Left cardiac atrium (tissue), 4 donors: Measurements from ENCODE around the gene ARMC9. TPM values are rescaled to one million over a fixed set of nuclear protein-coding genes. Genes with fewer than 3 reads are reported as not detected.

Experiments
- ATAC-seq, 2 donors: fragments of 200-7000 bp; cut with Tn5 transposase; one replicate each; pipeline ENCODE4 v1.9.1; 2020; ENCODE audit warnings: mild to moderate bottlenecking in 2 of 2, moderate library complexity in 2 of 2
- DNase-seq: peaks from one replicate; pipeline ENCODE4 v3.0.0-alpha.2; 2020
- intact Hi-C, 2 donors: fragments of 100-400 bp; cut with DNase I; formaldehyde crosslinking; loops; one replicate each; pipeline versions ENCODE4 v1.14.1 to v1.15.1; 2022 to 2023
- long read RNA-seq: library from polyadenylated mRNA; unstranded; transcript quantifications from one replicate; pipeline ENCODE4 v2.0.0, GENCODE V29; 2021
- total RNA-seq, 2 donors: library from RNA; stranded (reverse); fragmentation: NEBNext Ultra II Directional; extraction: Animal tissue kit (Norgen Biotek cat#: 25700); gene quantifications; one replicate each; pipeline ENCODE4 v1.2.1, GENCODE V29; 2021
- donor health status: DM: no; HTN: yes; CAD: no.
- donor health status: DM: no; HTN: yes; CAD: no; lungs with severe emphysema.
- donor health status: DM: yes; HTN: yes; CAD: no.
- donor health status: Dilated cardiomyopathy.

Gene ARMC9, protein sequence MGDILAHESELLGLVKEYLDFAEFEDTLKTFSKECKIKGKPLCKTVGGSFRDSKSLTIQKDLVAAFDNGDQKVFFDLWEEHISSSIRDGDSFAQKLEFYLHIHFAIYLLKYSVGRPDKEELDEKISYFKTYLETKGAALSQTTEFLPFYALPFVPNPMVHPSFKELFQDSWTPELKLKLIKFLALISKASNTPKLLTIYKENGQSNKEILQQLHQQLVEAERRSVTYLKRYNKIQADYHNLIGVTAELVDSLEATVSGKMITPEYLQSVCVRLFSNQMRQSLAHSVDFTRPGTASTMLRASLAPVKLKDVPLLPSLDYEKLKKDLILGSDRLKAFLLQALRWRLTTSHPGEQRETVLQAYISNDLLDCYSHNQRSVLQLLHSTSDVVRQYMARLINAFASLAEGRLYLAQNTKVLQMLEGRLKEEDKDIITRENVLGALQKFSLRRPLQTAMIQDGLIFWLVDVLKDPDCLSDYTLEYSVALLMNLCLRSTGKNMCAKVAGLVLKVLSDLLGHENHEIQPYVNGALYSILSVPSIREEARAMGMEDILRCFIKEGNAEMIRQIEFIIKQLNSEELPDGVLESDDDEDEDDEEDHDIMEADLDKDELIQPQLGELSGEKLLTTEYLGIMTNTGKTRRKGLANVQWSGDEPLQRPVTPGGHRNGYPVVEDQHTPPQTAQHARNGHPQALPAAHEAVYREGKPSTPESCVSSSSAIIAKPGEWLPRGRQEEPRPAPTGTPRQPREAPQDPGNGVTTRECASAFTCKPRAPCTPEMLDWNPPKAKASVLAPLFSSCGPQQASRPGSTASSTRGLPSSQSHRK
- total RNA-seq = 1 to 10 TPM; 3.0 to 5.9 TPM
- long read RNA-seq, partial matches to known transcripts = 1 of 10 reads
- long read RNA-seq, other reads (novel, unspliced or antisense) = 6 of 10 reads

- intact Hi-C loops = loop anchor here in 1 of 2 donors (10.0 kb wide), 1 partner anchor 94 kb away; no protein-coding TSS in a partner anchor
- peak; percentile 79 for DNase-seq
- ATAC-seq = peak; percentile 98 to 99
Observed at GRCh38 chr2:231198291-231199173, at the start of gene ARMC9. TSS of gene ARMC9 (plus strand) at chr2:231198631. CDS start at chr2:231206239, 7,608 bp downstream.

DNA sequence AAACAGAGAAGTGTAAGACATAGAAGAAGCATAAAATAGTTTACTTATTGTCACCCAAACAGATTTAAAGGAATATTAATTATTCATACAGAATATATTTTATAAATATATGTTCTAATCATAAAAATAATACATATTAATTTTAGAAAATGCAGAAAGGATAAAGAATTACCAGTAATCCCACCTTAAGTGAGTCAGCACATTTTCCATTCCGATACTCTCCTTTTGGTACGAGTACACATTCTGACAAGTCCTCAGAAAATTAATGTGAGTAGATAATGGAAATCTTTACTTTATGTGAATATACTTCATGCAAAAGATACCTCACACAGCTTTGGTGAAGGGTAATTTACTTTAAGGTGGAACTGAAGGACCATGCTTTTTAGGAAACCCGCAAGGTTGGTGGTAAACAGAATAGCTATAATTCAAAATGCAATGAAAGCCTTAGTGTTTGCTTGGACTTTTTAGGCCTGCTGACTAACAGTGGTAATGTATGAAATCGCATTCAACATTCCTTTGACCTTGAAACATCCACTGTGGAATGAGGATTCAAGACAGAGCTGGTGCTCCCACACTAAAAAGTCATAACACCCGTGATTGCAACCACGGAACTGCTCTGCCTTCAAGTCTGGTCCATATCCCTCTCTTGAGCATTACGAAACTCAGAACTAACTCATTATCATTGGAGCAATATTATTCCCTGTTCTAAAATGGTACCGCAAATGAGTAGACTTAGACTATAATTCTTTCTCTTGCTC, 45.5 kb upstream of the ARMC9 start:
- ATAC-seq = no peak
- no peak for DNase-seq
- intact Hi-C loops = no loop called here

DNA sequence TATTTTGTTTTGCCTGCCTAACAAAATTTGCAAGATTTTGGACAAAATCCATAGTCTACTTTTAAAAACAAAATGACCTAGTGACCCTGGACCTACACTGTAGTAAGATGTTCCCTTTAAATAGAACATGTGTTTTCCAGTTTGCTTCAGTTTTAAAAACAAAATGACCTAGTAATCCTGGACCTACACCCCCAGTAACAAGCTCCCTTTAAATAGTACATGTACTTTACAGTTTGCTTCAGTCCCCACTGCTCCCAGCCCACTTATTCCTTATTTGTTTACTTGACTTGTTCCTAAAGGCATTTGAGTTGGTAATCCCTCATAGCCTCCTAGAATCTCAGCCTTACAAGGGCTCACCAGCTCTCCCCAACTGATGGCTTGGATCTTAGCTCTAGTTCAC, 39.1 kb upstream of the ARMC9 start:
- intact Hi-C loops = no loop called here
- DNase-seq = no peak
- no peak for ATAC-seq

- DNase-seq (no peak), ATAC-seq (no peak)
- intact Hi-C loops = no loop called here
Observed at GRCh38 chr2:231160701-231161100, 37.7 kb upstream of the ARMC9 start.

GRCh38 chr2:231161252-231161839, 37.1 kb upstream of the ARMC9 start:
- ATAC-seq (no peak), DNase-seq (no peak)
- intact Hi-C loops = no loop called here

GRCh38 chr2:231161877-231162329, 36.5 kb upstream of the ARMC9 start:
- ATAC-seq (peak; percentile 23 to 80), DNase-seq (no peak)
- intact Hi-C loops = no loop called here

DNA sequence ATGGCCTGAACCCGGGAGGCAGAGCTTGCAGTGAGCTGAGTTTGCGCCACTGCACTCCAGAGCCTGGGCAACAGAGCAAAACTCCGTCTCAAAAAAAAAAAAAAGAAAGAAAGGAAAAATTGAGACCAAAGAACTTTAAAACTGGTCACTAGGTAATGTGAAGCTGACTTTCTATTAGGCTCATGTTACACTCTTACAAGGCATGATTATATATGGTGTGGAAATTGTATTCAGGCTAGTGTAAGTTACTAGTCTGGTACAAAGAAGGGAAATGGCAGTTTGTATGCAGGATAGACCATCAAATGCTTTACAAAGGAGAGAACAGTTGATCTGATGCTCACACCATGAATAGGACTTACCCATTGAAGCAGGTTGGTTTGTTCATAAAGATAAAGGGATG, 35.4 kb upstream of the ARMC9 start:
- ATAC-seq (no peak), DNase-seq (no peak)
- intact Hi-C loops = no loop called here

- ATAC-seq = no peak
- no peak for DNase-seq
- intact Hi-C loops = no loop called here
Observed at GRCh38 chr2:231163414-231164095, 34.9 kb upstream of the ARMC9 start.

- ATAC-seq (no peak), DNase-seq (no peak)
- intact Hi-C loops = no loop called here
Observed at GRCh38 chr2:231167745-231168459, 30.5 kb upstream of the ARMC9 start.

DNA sequence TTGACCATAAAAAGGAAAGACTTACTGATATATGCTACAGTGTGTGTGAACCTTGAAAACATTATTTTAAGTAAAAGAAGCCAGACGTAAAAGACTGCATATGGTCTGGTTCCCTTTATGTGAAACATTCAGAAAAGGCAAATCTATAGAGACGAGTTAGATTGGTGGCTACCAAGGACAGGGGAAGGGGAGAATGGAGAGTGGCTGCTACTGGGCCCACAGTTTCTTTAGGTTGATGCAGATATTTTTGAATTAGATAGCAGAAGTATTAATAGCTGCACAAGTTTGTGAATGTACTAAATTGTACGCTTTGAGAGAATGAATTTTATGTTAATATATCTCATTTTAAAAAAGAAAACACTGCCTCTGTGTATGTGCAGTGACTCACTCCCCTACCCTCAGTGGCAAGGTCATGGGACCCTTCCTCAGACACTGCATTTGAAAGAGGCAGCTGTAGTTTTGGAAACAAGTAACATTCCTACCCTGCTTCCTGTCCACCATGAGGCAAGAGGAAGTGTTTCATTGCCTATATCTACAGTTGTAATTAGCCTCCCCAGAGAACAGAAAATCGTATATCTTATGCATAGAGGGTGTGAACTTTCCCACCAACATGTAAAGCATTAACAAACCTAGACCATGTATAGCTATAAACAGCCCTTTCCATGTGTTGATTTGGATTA, 29.8 kb upstream of the ARMC9 start:
- ATAC-seq = no peak
- DNase-seq = no peak
- intact Hi-C loops = no loop called here

GRCh38 chr2:231169488-231169887, 28.9 kb upstream of the ARMC9 start:
- DNase-seq (no peak), ATAC-seq (no peak)

GRCh38 chr2:231170055-231170454, 28.4 kb upstream of the ARMC9 start:
- intact Hi-C loops = no loop called here
- no peak for DNase-seq
- peak in 1 of 2 donors; percentile 38 for ATAC-seq

More at GRCh38 chr2:231169488-231169887, 28.9 kb upstream of the ARMC9 start:
- intact Hi-C loops = no loop called here

GRCh38 chr2:231172025-231172424, 26.4 kb upstream of the ARMC9 start:
- intact Hi-C loops = no loop called here
- no peak for DNase-seq
- ATAC-seq = peak in 1 of 2 donors; percentile 49

GRCh38 chr2:231174211-231174651, 24.2 kb upstream of the ARMC9 start:
- intact Hi-C loops = no loop called here
- no peak for DNase-seq
- no peak for ATAC-seq

- ATAC-seq = peak; percentile 56 to 84
- DNase-seq = no peak
- intact Hi-C loops = no loop called here
Observed at GRCh38 chr2:231176066-231176465, 22.4 kb upstream of the ARMC9 start.
